NB4 (cell line): ENCODE measurements around the gene EIF2A.

Experiments
- DNase-seq: peaks from one replicate; pipeline ENCODE4 v3.0.0; 2010; ENCODE audit warnings: low read depth
- H3K4me3 ChIP-seq: one replicate; pipeline ENCODE4 v1.5.1; 2011; ENCODE audit warnings: mild to moderate bottlenecking, low read depth, low read length, moderate library complexity
- CTCF ChIP-seq: IDR thresholded peaks from one replicate; pipeline ENCODE4 v1.5.1; 2012; ENCODE audit warnings: low read depth, low read length
- MAX ChIP-seq: IDR thresholded peaks from 2 replicates; pipeline ENCODE4 v1.6.1; 2011; ENCODE audit warnings: low read depth, low read length
- MYC ChIP-seq: IDR thresholded peaks from 2 replicates; pipeline ENCODE4 v1.6.1; 2011; ENCODE audit warnings: low read depth, low read length
- POLR2A ChIP-seq: IDR thresholded peaks from 2 replicates; pipeline ENCODE4 v1.6.1; 2011; ENCODE audit warnings: mild to moderate bottlenecking; ENCODE audit not compliant: insufficient read length; ENCODE audit errors: extremely low read depth

The EIF2A gene

GRCh38 chr3:150582620-150583019 lies 36.0 kb downstream of the EIF2A start:
- TF ChIP-seq MAX: no peak
- TF ChIP-seq MYC: no peak
- no peak for TF ChIP-seq CTCF
- no peak for TF ChIP-seq POLR2A
- H3K4me3 ChIP-seq: no peak overlapping the region

GRCh38 chr3:150583028-150583427 lies 36.4 kb downstream of the EIF2A start:
- DNase-seq: no peak
- no peak overlapping the region for H3K4me3 ChIP-seq
- TF ChIP-seq MAX (no peak), POLR2A (no peak), CTCF (no peak), MYC (no peak)

More at GRCh38 chr3:150582620-150583019, 36.0 kb downstream of the EIF2A start:
- DNase-seq: no peak

GRCh38 chr3:150588027-150588830 lies 41.6 kb downstream of the EIF2A start:
- no peak for DNase-seq
- TF ChIP-seq MAX (no peak), CTCF (no peak), POLR2A (no peak), MYC (no peak)
- H3K4me3 ChIP-seq: no peak overlapping the region

- DNase-seq: no peak
- H3K4me3 ChIP-seq: no peak overlapping the region
- TF ChIP-seq MAX: no peak
- TF ChIP-seq MYC: no peak
- no peak for TF ChIP-seq POLR2A
- TF ChIP-seq CTCF: no peak
These were observed 43.2 kb downstream of the EIF2A start for GRCh38 chr3:150589759-150590158.

- no peak for TF ChIP-seq MYC
- no peak for TF ChIP-seq CTCF
- no peak for TF ChIP-seq POLR2A
- no peak for TF ChIP-seq MAX
- H3K4me3 ChIP-seq: no peak overlapping the region
- no peak for DNase-seq
These were observed 47.6 kb downstream of the EIF2A start for GRCh38 chr3:150594150-150594549.
